ENCODE measurements around the gene KCNH8. TPM values are rescaled to one million over a fixed set of nuclear protein-coding genes. Genes with fewer than 3 reads are reported as not detected.

Gene KCNH8
- total and polyA plus RNA-seq, 2 of the 4 experiments (the other 2 are of a cell fraction) = not detected

DNA sequence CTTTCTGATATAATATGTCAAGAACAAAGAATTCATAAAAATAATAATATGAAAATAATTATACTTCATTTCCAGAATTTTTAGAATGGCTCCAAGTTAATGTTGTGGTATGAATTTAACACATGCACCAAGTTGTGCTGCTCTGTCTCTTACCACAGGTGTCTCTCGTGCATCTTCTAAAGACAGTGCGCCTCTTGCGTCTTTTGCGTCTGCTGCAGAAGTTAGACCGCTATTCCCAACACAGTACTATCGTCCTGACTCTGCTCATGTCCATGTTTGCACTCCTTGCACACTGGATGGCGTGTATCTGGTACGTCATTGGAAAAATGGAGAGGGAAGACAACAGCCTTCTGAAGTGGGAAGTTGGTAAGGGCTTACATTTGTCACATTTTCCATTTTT is 246.6 kb downstream of the KCNH8 start:
- Histone ChIP-seq H3K79me1 (ENCODE audit: low read depth in 1 of 2, low read length in 2 of 2) (no peaks in the 10 kb centered on the region), H4K20me1 (ENCODE audit: insufficient read depth, low read length) (no peaks in the 10 kb centered on the region), H2AK5ac (ENCODE audit: low read depth, low read length) (no peak overlapping the region), H4K5ac (ENCODE audit: low read depth, low read length) (no peak overlapping the region), H2BK20ac (ENCODE audit: low read depth, low read length) (no peak overlapping the region), H4K8ac (ENCODE audit: low read depth in 2 of 2, low read length in 2 of 2) (no peak overlapping the region), H3K9me3 (ENCODE audit: control insufficient read depth, insufficient read depth, low read length) (peaks cover 7% of the 10 kb centered on the region), H2BK15ac (ENCODE audit: low read depth, low read length) (no peak overlapping the region), H4K91ac (ENCODE audit: insufficient read depth, low read depth, low read length) (no peak overlapping the region), H3K56ac (ENCODE audit: extremely low read depth, insufficient read depth, low read length) (no peak overlapping the region), H3K14ac (replicated peaks; ENCODE audit: low read depth, low read length) (no peak overlapping the region), H3K27ac (ENCODE audit: insufficient read depth, low read length) (no peak overlapping the region), H3K27me3 (ENCODE audit: control insufficient read depth, insufficient read depth, low read length) (no peaks in the 10 kb centered on the region), H3K4me3 (ENCODE audit: insufficient read depth, low read depth, low read length) (no peak overlapping the region), H3K36me3 (ENCODE audit: control insufficient read depth, insufficient read depth, low read length) (no peaks in the 10 kb centered on the region), H3K4me1 (ENCODE audit: control insufficient read depth, insufficient read depth, low read length) (no peaks in the 10 kb centered on the region), H3K23ac (ENCODE audit: low read depth, low read length) (no peak overlapping the region), H2BK5ac (ENCODE audit: low read depth, low read length, poor library complexity, severe bottlenecking) (no peak overlapping the region), H2BK120ac (ENCODE audit: low read depth, low read length) (no peak overlapping the region), H2AFZ (replicated peaks; ENCODE audit: low read length, poor library complexity) (no peak overlapping the region), H2AK9ac (replicated peaks; ENCODE audit: low read depth, low read length, poor library complexity) (no peak overlapping the region), H3K4me2 (ENCODE audit: low read depth, low read length) (no peak overlapping the region), H3K9ac (ENCODE audit: low read depth, low read length) (no peak overlapping the region), H3K18ac (ENCODE audit: low read depth, low read length) (no peak overlapping the region), H3K4ac (ENCODE audit: low read depth, low read length) (no peak overlapping the region), H3K9me1 (ENCODE audit: insufficient read depth, low read length) (no peaks in the 10 kb centered on the region)
- no TSS peak for BruUV-seq (replicated peaks)
- DNase-seq (no peak), ATAC-seq (ENCODE audit: low read depth) (no peak)
- CTCF ChIA-PET = no interaction called here
- dilution Hi-C loops (cut with HindIII; ENCODE audit: low sequenced_read_pairs, unreplicated experiment) (no loop called here), intact Hi-C loops (cut with micrococcal nuclease) (no loop called here), in situ Hi-C loops (cut with MboI; ENCODE audit: low sequenced_read_pairs) (no loop called here)
- WGBS, 2 experiments (ENCODE audit: extremely low coverage in 2 of 2, insufficient read length in 1 of 2) = no CpG with 5 or more reads among the region's 8 CpGs
- POLR2A ChIA-PET (ENCODE audit: unreplicated experiment) = no interaction called here
- TF ChIP-seq, protein P1, sequence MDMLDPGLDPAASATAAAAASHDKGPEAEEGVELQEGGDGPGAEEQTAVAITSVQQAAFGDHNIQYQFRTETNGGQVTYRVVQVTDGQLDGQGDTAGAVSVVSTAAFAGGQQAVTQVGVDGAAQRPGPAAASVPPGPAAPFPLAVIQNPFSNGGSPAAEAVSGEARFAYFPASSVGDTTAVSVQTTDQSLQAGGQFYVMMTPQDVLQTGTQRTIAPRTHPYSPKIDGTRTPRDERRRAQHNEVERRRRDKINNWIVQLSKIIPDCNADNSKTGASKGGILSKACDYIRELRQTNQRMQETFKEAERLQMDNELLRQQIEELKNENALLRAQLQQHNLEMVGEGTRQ (IDR thresholded peaks at IDR 0.05; ENCODE audit: low read depth, low read length) = no peak
- TF ChIP-seq MAZ (IDR thresholded peaks at IDR 0.05; ENCODE audit: borderline replicate concordance, low read depth, low read length) (no peak), CEBPB (IDR thresholded peaks at IDR 0.05; ENCODE audit: low read depth, low read length) (no peak), RAD21 (IDR thresholded peaks at IDR 0.05; ENCODE audit: low read length) (no peak), CHD1 (IDR thresholded peaks at IDR 0.05; ENCODE audit: low read depth, low read length) (no peak), RFX5 (IDR thresholded peaks at IDR 0.05; ENCODE audit: low read depth, low read length) (no peak), NFE2L2 (IDR thresholded peaks at IDR 0.05; ENCODE audit: low read depth, low read length) (no peak), BHLHE40 (IDR thresholded peaks at IDR 0.05; ENCODE audit: low read depth, low read length) (no peak), MXI1 (IDR thresholded peaks at IDR 0.05; ENCODE audit: borderline replicate concordance, low read depth, low read length) (no peak), SMC3 (IDR thresholded peaks at IDR 0.05; ENCODE audit: low read depth, low read length) (no peak), RCOR1 (IDR thresholded peaks at IDR 0.05; ENCODE audit: insufficient replicate concordance, low read length) (no peak), POLR2A (IDR thresholded peaks at IDR 0.05; ENCODE audit: low read depth, low read length) (no peak), FOS (IDR thresholded peaks at IDR 0.05; ENCODE audit: low read depth, low read length) (no peak), MAFK (IDR thresholded peaks at IDR 0.05; ENCODE audit: low read depth, low read length) (no peak)
- TF ChIP-seq, protein P2, sequence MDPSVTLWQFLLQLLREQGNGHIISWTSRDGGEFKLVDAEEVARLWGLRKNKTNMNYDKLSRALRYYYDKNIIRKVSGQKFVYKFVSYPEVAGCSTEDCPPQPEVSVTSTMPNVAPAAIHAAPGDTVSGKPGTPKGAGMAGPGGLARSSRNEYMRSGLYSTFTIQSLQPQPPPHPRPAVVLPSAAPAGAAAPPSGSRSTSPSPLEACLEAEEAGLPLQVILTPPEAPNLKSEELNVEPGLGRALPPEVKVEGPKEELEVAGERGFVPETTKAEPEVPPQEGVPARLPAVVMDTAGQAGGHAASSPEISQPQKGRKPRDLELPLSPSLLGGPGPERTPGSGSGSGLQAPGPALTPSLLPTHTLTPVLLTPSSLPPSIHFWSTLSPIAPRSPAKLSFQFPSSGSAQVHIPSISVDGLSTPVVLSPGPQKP (IDR thresholded peaks at IDR 0.05; ENCODE audit: borderline replicate concordance, low read depth, low read length) = no peak
- TF ChIP-seq, protein P3, sequence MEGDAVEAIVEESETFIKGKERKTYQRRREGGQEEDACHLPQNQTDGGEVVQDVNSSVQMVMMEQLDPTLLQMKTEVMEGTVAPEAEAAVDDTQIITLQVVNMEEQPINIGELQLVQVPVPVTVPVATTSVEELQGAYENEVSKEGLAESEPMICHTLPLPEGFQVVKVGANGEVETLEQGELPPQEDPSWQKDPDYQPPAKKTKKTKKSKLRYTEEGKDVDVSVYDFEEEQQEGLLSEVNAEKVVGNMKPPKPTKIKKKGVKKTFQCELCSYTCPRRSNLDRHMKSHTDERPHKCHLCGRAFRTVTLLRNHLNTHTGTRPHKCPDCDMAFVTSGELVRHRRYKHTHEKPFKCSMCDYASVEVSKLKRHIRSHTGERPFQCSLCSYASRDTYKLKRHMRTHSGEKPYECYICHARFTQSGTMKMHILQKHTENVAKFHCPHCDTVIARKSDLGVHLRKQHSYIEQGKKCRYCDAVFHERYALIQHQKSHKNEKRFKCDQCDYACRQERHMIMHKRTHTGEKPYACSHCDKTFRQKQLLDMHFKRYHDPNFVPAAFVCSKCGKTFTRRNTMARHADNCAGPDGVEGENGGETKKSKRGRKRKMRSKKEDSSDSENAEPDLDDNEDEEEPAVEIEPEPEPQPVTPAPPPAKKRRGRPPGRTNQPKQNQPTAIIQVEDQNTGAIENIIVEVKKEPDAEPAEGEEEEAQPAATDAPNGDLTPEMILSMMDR (conservative IDR thresholded peaks at IDR 0.05; ENCODE audit: low read depth, low read length) = no peak
